HL-60 (cell line): ENCODE results near the gene NFE2.
"Not testable (repeated sequence)": the region's sequence is repeated elsewhere in the genome, so short reads cannot be mapped to it uniquely, and the experiment has no call there.

ENCODE experiments used
- GABPA ChIP-seq: IDR thresholded peaks from 2 replicates; pipeline ENCODE4 v1.6.1; 2012; ENCODE audit warnings: low read depth
- POLR2AphosphoS5 ChIP-seq: IDR thresholded peaks from 2 replicates; pipeline ENCODE4 v1.6.1; 2012; ENCODE audit warnings: low read depth
- SPI1 ChIP-seq: IDR thresholded peaks from 2 replicates; pipeline ENCODE4 v1.6.1; 2012; ENCODE audit warnings: low read depth, mild to moderate bottlenecking, borderline replicate concordance
- TF ChIP-seq, protein P1 (sequence below): IDR thresholded peaks from one replicate; pipeline ENCODE4 v1.5.1; 2011; ENCODE audit warnings: low read length, control low read depth, inconsistent platforms; ENCODE audit not compliant: insufficient read depth
- TF ChIP-seq, protein P2 (sequence below): IDR thresholded peaks from 2 replicates; pipeline ENCODE4 v1.6.1; 2012; ENCODE audit warnings: low read depth; ENCODE audit not compliant: insufficient replicate concordance

DNA sequence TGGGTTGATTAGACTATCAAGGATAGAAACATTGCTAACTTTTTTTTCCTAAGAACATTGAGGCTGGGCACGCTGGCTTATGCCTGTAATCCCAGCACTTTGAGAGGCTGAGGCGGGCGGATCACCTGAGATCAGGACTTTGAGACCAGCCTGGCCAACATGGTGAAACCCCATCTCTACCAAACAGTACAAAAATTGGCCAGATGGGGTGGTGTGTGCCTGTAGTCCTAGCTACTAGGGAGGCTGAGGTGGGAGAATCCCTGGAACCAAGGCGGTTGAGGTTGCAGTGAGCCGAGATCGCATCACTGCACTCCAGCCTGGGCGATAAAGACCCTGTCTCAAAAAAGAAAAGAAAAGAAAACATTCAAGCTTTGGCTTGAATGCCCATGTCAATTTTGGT, 11.5 kb upstream of the NFE2 start:
- TF ChIP-seq, protein P1, sequence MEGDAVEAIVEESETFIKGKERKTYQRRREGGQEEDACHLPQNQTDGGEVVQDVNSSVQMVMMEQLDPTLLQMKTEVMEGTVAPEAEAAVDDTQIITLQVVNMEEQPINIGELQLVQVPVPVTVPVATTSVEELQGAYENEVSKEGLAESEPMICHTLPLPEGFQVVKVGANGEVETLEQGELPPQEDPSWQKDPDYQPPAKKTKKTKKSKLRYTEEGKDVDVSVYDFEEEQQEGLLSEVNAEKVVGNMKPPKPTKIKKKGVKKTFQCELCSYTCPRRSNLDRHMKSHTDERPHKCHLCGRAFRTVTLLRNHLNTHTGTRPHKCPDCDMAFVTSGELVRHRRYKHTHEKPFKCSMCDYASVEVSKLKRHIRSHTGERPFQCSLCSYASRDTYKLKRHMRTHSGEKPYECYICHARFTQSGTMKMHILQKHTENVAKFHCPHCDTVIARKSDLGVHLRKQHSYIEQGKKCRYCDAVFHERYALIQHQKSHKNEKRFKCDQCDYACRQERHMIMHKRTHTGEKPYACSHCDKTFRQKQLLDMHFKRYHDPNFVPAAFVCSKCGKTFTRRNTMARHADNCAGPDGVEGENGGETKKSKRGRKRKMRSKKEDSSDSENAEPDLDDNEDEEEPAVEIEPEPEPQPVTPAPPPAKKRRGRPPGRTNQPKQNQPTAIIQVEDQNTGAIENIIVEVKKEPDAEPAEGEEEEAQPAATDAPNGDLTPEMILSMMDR, result not testable (repeated sequence)
- TF ChIP-seq, protein P2, sequence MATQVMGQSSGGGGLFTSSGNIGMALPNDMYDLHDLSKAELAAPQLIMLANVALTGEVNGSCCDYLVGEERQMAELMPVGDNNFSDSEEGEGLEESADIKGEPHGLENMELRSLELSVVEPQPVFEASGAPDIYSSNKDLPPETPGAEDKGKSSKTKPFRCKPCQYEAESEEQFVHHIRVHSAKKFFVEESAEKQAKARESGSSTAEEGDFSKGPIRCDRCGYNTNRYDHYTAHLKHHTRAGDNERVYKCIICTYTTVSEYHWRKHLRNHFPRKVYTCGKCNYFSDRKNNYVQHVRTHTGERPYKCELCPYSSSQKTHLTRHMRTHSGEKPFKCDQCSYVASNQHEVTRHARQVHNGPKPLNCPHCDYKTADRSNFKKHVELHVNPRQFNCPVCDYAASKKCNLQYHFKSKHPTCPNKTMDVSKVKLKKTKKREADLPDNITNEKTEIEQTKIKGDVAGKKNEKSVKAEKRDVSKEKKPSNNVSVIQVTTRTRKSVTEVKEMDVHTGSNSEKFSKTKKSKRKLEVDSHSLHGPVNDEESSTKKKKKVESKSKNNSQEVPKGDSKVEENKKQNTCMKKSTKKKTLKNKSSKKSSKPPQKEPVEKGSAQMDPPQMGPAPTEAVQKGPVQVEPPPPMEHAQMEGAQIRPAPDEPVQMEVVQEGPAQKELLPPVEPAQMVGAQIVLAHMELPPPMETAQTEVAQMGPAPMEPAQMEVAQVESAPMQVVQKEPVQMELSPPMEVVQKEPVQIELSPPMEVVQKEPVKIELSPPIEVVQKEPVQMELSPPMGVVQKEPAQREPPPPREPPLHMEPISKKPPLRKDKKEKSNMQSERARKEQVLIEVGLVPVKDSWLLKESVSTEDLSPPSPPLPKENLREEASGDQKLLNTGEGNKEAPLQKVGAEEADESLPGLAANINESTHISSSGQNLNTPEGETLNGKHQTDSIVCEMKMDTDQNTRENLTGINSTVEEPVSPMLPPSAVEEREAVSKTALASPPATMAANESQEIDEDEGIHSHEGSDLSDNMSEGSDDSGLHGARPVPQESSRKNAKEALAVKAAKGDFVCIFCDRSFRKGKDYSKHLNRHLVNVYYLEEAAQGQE, result not testable (repeated sequence)
- TF ChIP-seq POLR2AphosphoS5, GABPA, SPI1: not testable (repeated sequence)
